ENCODE measurements around the gene CLNK.
A peak's percentile ranks its signal among the peaks of the same experiment; 100 is the strongest.
"Not testable (repeated sequence)": the region's sequence is repeated elsewhere in the genome, so short reads cannot be mapped to it uniquely, and the experiment has no call there.

CLNK gene

GRCh38 chr4:10606483-10607155 lies 77.9 kb downstream of the CLNK start:
- DNase-seq = no peak

- DNase-seq = no peak
These were observed 78.7 kb downstream of the CLNK start for GRCh38 chr4:10605746-10606482.

GRCh38 chr4:10605031-10605430 lies 79.5 kb downstream of the CLNK start:
- no peak for DNase-seq

GRCh38 chr4:10599574-10599973 lies 85.0 kb downstream of the CLNK start:
- DNase-seq = no peak

GRCh38 chr4:10598829-10599228 lies 85.7 kb downstream of the CLNK start:
- no peak for DNase-seq

- DNase-seq = no peak
These were observed 87.8 kb downstream of the CLNK start for GRCh38 chr4:10596586-10597290.

- no peak for DNase-seq
These were observed 91.4 kb downstream of the CLNK start for GRCh38 chr4:10593130-10593529.

GRCh38 chr4:10590896-10591295 lies 93.7 kb downstream of the CLNK start:
- no peak for DNase-seq

- DNase-seq = no peak
These were observed 94.8 kb downstream of the CLNK start for GRCh38 chr4:10589799-10590198.

GRCh38 chr4:10589321-10589720 lies 95.2 kb downstream of the CLNK start:
- DNase-seq = no peak

GRCh38 chr4:10587697-10588096 lies 96.9 kb downstream of the CLNK start:
- DNase-seq = no peak

- DNase-seq = no peak
These were observed 97.3 kb downstream of the CLNK start for GRCh38 chr4:10587296-10587695.

GRCh38 chr4:10584042-10584441 lies 100.5 kb downstream of the CLNK start:
- DNase-seq = no peak

- no peak for DNase-seq
These were observed 101.6 kb downstream of the CLNK start for GRCh38 chr4:10582951-10583350.

GRCh38 chr4:10582059-10582686 lies 102.4 kb downstream of the CLNK start:
- peak in 1 of 2 donors; percentile 5 for DNase-seq

- DNase-seq = no peak
These were observed 103.5 kb downstream of the CLNK start for GRCh38 chr4:10581022-10581421.

GRCh38 chr4:10579648-10580047 lies 104.9 kb downstream of the CLNK start:
- DNase-seq = no peak

- no peak for DNase-seq
These were observed 106.8 kb downstream of the CLNK start for GRCh38 chr4:10577508-10578426.

- DNase-seq = no peak
These were observed 107.5 kb downstream of the CLNK start for GRCh38 chr4:10577018-10577417.

- DNase-seq = no peak
These were observed 108.3 kb downstream of the CLNK start for GRCh38 chr4:10576236-10576635.

- no peak for DNase-seq
These were observed 109.2 kb downstream of the CLNK start for GRCh38 chr4:10575414-10575813.

GRCh38 chr4:10574553-10574952 lies 110.0 kb downstream of the CLNK start:
- not testable (repeated sequence) for DNase-seq

All from activated CD4-positive, alpha-beta T cell treated with anti-CD3 and anti-CD28 coated beads for 4 hours (primary cell).